Choroid plexus epithelial cell (primary cell): ENCODE data around the gene GVQW3.
A peak's percentile ranks its signal among the peaks of the same experiment; 100 is the strongest.

Experiments used
- DNase-seq: peaks from one replicate; pipeline ENCODE4 v3.0.0-alpha.2; 2010; ENCODE audit warnings: low read depth
- H3K4me3 ChIP-seq: 2 replicates; pipeline ENCODE4 v1.5.1; 2011; ENCODE audit warnings: low read depth, mild to moderate bottlenecking, control low read depth, low read length, moderate library complexity
- CTCF ChIP-seq: conservative IDR thresholded peaks from 2 replicates; pipeline ENCODE4 v1.5.1; 2011; ENCODE audit warnings: low read depth, mild to moderate bottlenecking, control low read depth, inconsistent platforms, low read length, moderate library complexity

GVQW3 gene

GRCh38 chr11:76365038-76365679 is 16.0 kb upstream of the GVQW3 start:
- no peak for TF ChIP-seq CTCF
- no peak overlapping the region for H3K4me3 ChIP-seq
- no peak for DNase-seq

- no peak for TF ChIP-seq CTCF
- no peak for DNase-seq
- no peak overlapping the region for H3K4me3 ChIP-seq
These were observed 12.6 kb upstream of the GVQW3 start for GRCh38 chr11:76368490-76368889.

- no peak for DNase-seq
- no peak for TF ChIP-seq CTCF
- no peak overlapping the region for H3K4me3 ChIP-seq
These were observed 11.7 kb upstream of the GVQW3 start for GRCh38 chr11:76369406-76369805.

GRCh38 chr11:76371170-76371569 is 10.0 kb upstream of the GVQW3 start:
- TF ChIP-seq CTCF: no peak
- DNase-seq: peak; percentile 81

GRCh38 chr11:76376746-76377558 is 4.2 kb upstream of the GVQW3 start:
- no peak for TF ChIP-seq CTCF
- H3K4me3 ChIP-seq: no peak overlapping the region
- no peak for DNase-seq

More at GRCh38 chr11:76371170-76371569, 10.0 kb upstream of the GVQW3 start:
- no peak overlapping the region for H3K4me3 ChIP-seq

- TF ChIP-seq CTCF: no peak
- DNase-seq: no peak
These were observed 1.3 kb upstream of the GVQW3 start for GRCh38 chr11:76379807-76380158.

More at GRCh38 chr11:76379807-76380158, 1.3 kb upstream of the GVQW3 start:
- H3K4me3 ChIP-seq: peak overlapping the region; percentile 86
